RPMI8226 (cell line): ENCODE results near the gene USP34.
A peak's percentile ranks its signal among the peaks of the same experiment; 100 is the strongest.
"Not testable (repeated sequence)": the region's sequence is repeated elsewhere in the genome, so short reads cannot be mapped to it uniquely, and the experiment has no call there.

Experiments
- DNase-seq: peaks from one replicate; pipeline ENCODE4 v3.0.0-alpha.2; 2015

The USP34 gene

GRCh38 chr2:61456746-61457420 lies 14.0 kb downstream of the USP34 start:
- no peak for DNase-seq

GRCh38 chr2:61456070-61456745 lies 14.7 kb downstream of the USP34 start:
- no peak for DNase-seq

GRCh38 chr2:61454972-61455371 lies 15.9 kb downstream of the USP34 start:
- not testable (repeated sequence) for DNase-seq

GRCh38 chr2:61454383-61454782 lies 16.5 kb downstream of the USP34 start:
- no peak for DNase-seq

GRCh38 chr2:61452392-61452791 lies 18.5 kb downstream of the USP34 start:
- no peak for DNase-seq

- DNase-seq = no peak
Measured at GRCh38 chr2:61451178-61451577, 19.7 kb downstream of the USP34 start.

- DNase-seq = no peak
Measured at GRCh38 chr2:61450144-61450543, 20.7 kb downstream of the USP34 start.

GRCh38 chr2:61448229-61448628 lies 22.7 kb downstream of the USP34 start:
- no peak for DNase-seq

GRCh38 chr2:61446971-61447370 lies 23.9 kb downstream of the USP34 start:
- not testable (repeated sequence) for DNase-seq

GRCh38 chr2:61443342-61444041 lies 27.4 kb downstream of the USP34 start:
- DNase-seq = peak; percentile 79

- no peak for DNase-seq
Measured at GRCh38 chr2:61439241-61440002, 31.5 kb downstream of the USP34 start.

- DNase-seq = no peak
Measured at GRCh38 chr2:61438670-61439069, 32.2 kb downstream of the USP34 start.

- DNase-seq = no peak
Measured at GRCh38 chr2:61437170-61437569, 33.7 kb downstream of the USP34 start.

GRCh38 chr2:61436092-61436491 lies 34.8 kb downstream of the USP34 start:
- no peak for DNase-seq

GRCh38 chr2:61435291-61435690 lies 35.6 kb downstream of the USP34 start:
- DNase-seq = no peak

GRCh38 chr2:61434314-61434713 lies 36.6 kb downstream of the USP34 start:
- peak; percentile 19 for DNase-seq

GRCh38 chr2:61433606-61434005 lies 37.3 kb downstream of the USP34 start:
- DNase-seq = no peak

GRCh38 chr2:61432990-61433389 lies 37.9 kb downstream of the USP34 start:
- DNase-seq = no peak

- DNase-seq = no peak
Measured at GRCh38 chr2:61431345-61431744, 39.5 kb downstream of the USP34 start.

GRCh38 chr2:61426267-61426897 lies 44.5 kb downstream of the USP34 start:
- peak; percentile 75 for DNase-seq

GRCh38 chr2:61425605-61426155 lies 45.2 kb downstream of the USP34 start:
- DNase-seq = no peak

GRCh38 chr2:61423714-61424113 lies 47.2 kb downstream of the USP34 start:
- no peak for DNase-seq
